H1 (cell line): Measurements from ENCODE around the gene B9D1.

Source experiments
- CBX5 ChIP-seq: fragments of 300-800, 300-1000 bp; sonication (generic); IDR thresholded peaks from 2 replicates; pipeline ENCODE4 v1.7.1; 2016; ENCODE audit warnings: antibody characterized with exemption, low read length, low read depth
- CHD2 ChIP-seq: IDR thresholded peaks from 2 replicates; pipeline ENCODE4 v1.6.1; 2012; ENCODE audit warnings: low read length, improper control_type of control experiment
- CTCF ChIP-seq, 3 experiments: IDR thresholded peaks; 1 replicate in 2 of 3; 2 replicates in 1 of 3; pipeline versions ENCODE4 v1.5.1 to v1.6.1; 2011; ENCODE audit warnings: low read length in 3 of 3, mild to moderate bottlenecking in 3 of 3, inconsistent platforms in 2 of 3, low read depth in 1 of 3, moderate library complexity in 1 of 3; ENCODE audit not compliant: insufficient read depth in 1 of 3; ENCODE audit errors: control extremely low read depth in 1 of 3
- EP300 ChIP-seq, 2 experiments: IDR thresholded peaks; 1 replicate in 1 of 2; 2 replicates in 1 of 2; pipeline ENCODE4 v1.6.1; 2011 to 2012; ENCODE audit warnings: low read depth in 2 of 2, low read length in 2 of 2, mild to moderate bottlenecking in 2 of 2, borderline replicate concordance in 1 of 2, inconsistent platforms in 1 of 2, moderate library complexity in 1 of 2
- EZH2 ChIP-seq: fragments of 200-600 bp; sonication (generic); IDR thresholded peaks from 2 replicates; pipeline ENCODE4 v1.7.1; 2012; ENCODE audit warnings: low read depth, mild to moderate bottlenecking, moderate library complexity, low read length, inconsistent platforms; ENCODE audit not compliant: severe bottlenecking
- GABPA ChIP-seq: IDR thresholded peaks from 2 replicates; pipeline ENCODE4 v1.6.1; 2011; ENCODE audit warnings: mild to moderate bottlenecking, low read length, moderate library complexity, borderline replicate concordance; ENCODE audit not compliant: insufficient read depth
- HDAC6 ChIP-seq: IDR thresholded peaks from one replicate; pipeline ENCODE4 v1.7.1; 2012; ENCODE audit warnings: low read depth, mild to moderate bottlenecking, inconsistent platforms, low read length, moderate library complexity
- RFX5 ChIP-seq: IDR thresholded peaks from 2 replicates; pipeline ENCODE4 v1.6.1; 2011; ENCODE audit warnings: low read depth, low read length, improper control_type of control experiment, borderline replicate concordance
- SUZ12 ChIP-seq: fragments of 200-600 bp; sonication (generic); IDR thresholded peaks from 2 replicates; pipeline ENCODE4 v1.6.1; 2012; ENCODE audit warnings: mild to moderate bottlenecking, inconsistent platforms, low read length, moderate library complexity, mixed read lengths
- USF2 ChIP-seq: IDR thresholded peaks from 2 replicates; pipeline ENCODE4 v1.6.1; 2011; ENCODE audit warnings: low read length, improper control_type of control experiment
- ZNF274 ChIP-seq: IDR thresholded peaks from 2 replicates; pipeline ENCODE4 v1.7.0; 2012; ENCODE audit warnings: low read length, borderline replicate concordance; ENCODE audit errors: extremely low read depth

GRCh38 chr17:19331134-19331533, 31.4 kb downstream of the B9D1 start:
- TF ChIP-seq ZNF274 (no peak), HDAC6 (no peak), SUZ12 (no peak), USF2 (no peak), CTCF (IDR thresholded peaks at IDR 0.05; ENCODE audit: control extremely low read depth in 1 of 3, insufficient read depth in 1 of 3, low read depth in 1 of 3, low read length in 3 of 3) (no peak), GABPA (no peak), EZH2 (no peak), RFX5 (no peak), EP300 (IDR thresholded peaks at IDR 0.05; ENCODE audit: borderline replicate concordance in 1 of 2, low read depth in 2 of 2, low read length in 2 of 2) (no peak), CHD2 (no peak), CBX5 (no peak)
